ENCODE data around the gene OASL.

DNA sequence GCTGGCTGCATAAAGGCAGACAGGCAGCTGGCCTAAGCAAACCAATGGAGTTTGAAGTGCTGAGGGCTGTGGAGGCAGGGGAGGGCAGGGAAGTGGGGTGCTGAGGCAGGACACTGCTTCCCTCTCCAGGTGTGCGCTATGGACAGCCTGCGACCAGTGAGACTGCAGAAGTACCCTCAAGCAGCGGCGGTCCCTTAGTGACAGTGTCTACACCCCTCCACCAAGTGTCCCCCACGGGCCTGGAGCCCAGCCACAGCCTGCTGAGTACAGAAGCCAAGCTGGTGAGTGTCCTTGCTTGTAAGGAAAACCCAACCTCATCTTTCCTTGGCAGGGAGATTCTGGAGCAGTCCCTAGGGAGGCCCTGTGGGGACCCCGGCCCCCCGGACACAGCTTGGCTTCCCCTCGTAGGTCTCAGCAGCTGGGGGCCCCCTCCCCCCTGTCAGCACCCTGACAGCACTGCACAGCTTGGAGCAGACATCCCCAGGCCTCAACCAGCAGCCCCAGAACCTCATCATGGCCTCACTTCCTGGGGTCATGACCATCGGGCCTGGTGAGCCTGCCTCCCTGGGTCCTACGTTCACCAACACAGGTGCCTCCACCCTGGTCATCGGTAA is 42.8 kb downstream of the OASL start:
- TF ChIP-seq, protein P1, sequence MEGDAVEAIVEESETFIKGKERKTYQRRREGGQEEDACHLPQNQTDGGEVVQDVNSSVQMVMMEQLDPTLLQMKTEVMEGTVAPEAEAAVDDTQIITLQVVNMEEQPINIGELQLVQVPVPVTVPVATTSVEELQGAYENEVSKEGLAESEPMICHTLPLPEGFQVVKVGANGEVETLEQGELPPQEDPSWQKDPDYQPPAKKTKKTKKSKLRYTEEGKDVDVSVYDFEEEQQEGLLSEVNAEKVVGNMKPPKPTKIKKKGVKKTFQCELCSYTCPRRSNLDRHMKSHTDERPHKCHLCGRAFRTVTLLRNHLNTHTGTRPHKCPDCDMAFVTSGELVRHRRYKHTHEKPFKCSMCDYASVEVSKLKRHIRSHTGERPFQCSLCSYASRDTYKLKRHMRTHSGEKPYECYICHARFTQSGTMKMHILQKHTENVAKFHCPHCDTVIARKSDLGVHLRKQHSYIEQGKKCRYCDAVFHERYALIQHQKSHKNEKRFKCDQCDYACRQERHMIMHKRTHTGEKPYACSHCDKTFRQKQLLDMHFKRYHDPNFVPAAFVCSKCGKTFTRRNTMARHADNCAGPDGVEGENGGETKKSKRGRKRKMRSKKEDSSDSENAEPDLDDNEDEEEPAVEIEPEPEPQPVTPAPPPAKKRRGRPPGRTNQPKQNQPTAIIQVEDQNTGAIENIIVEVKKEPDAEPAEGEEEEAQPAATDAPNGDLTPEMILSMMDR (IDR thresholded peaks at IDR 0.05), result no peak
- TF ChIP-seq EZH2phosphoT487 (IDR thresholded peaks at IDR 0.05), result no peak
